Spleen (tissue), 11 donors: Measurements from ENCODE around the gene LDHD. TPM values are rescaled to one million over a fixed set of nuclear protein-coding genes. Genes with fewer than 3 reads are reported as not detected.

Source experiments
- DNase-seq: peaks from one replicate; pipeline ENCODE4 v3.0.0-alpha.2; 2020
- H3K27ac ChIP-seq, 8 donors: fragments of 200-600 bp; sonication (generic) in 7 of 8; 1 replicate in 4 of 8; 2 replicates in 4 of 8; pipeline versions ENCODE4 v1.5.0 to v1.8.0; 2016 to 2021; ENCODE audit warnings: inconsistent platforms in 4 of 8, mild to moderate bottlenecking in 4 of 8, moderate library complexity in 1 of 8
- H3K27me3 ChIP-seq, 7 donors: fragments of 200-600 bp; sonication (generic) in 6 of 7; replicated peaks in 1 of 7; 1 replicate in 4 of 7; 2 replicates in 3 of 7; pipeline versions ENCODE4 v1.5.0 to v1.8.0; 2016 to 2021; ENCODE audit warnings: inconsistent platforms in 3 of 7, mild to moderate bottlenecking in 1 of 7
- H3K36me3 ChIP-seq, 6 donors: fragments of 200-600 bp; sonication (generic) in 5 of 6; 1 replicate in 4 of 6; 2 replicates in 2 of 6; pipeline versions ENCODE4 v1.5.0 to v1.8.0; 2016 to 2021; ENCODE audit warnings: inconsistent platforms in 2 of 6
- H3K4me1 ChIP-seq, 6 donors: fragments of 200-600 bp; sonication (generic) in 5 of 6; 1 replicate in 3 of 6; 2 replicates in 3 of 6; pipeline versions ENCODE4 v1.5.0 to v1.8.0; 2016 to 2021; ENCODE audit warnings: inconsistent platforms in 3 of 6
- H3K4me3 ChIP-seq, 8 donors: fragments of 200-600 bp; sonication (generic) in 7 of 8; 1 replicate in 4 of 8; 2 replicates in 4 of 8; pipeline versions ENCODE4 v1.5.0 to v1.8.0; 2016 to 2021; ENCODE audit warnings: inconsistent platforms in 4 of 8, mild to moderate bottlenecking in 4 of 8, moderate library complexity in 2 of 8
- H3K9me3 ChIP-seq, 8 donors: fragments of 200-600 bp; sonication (generic) in 7 of 8; 1 replicate in 4 of 8; 2 replicates in 4 of 8; pipeline versions ENCODE4 v1.5.0 to v1.8.0; 2016 to 2021; ENCODE audit warnings: inconsistent platforms in 4 of 8
- CTCF ChIP-seq, 11 experiments: fragments of 200-600 bp in 7 of 11; fragments of 450-650 bp in 4 of 11; sonication (generic) in 4 of 11; IDR thresholded peaks in 8 of 11; conservative IDR thresholded peaks in 3 of 11; 1 replicate in 7 of 11; 2 replicates in 4 of 11; pipeline versions ENCODE4 v1.4.0 to v1.8.0; 2016 to 2021; ENCODE audit warnings: antibody characterized with exemption in 11 of 11, inconsistent platforms in 4 of 11, mild to moderate bottlenecking in 1 of 11
- POLR2A ChIP-seq, 3 donors: fragments of 450-650 bp; IDR thresholded peaks; one replicate each; pipeline ENCODE4 v1.5.1; 2017; ENCODE audit warnings: antibody characterized with exemption in 3 of 3, mild to moderate bottlenecking in 1 of 3
- POLR2AphosphoS5 ChIP-seq, 3 donors: sonication (generic); formaldehyde crosslinking; IDR thresholded peaks; one replicate each; pipeline ENCODE4 v1.5.1; 2017; ENCODE audit warnings: antibody characterized with exemption in 3 of 3
- WGBS, 5 donors: extraction: QIAGEN DNeasy Blood & Tissue Kit in 3 of 5; methylation state at CpG; one replicate each; pipeline versions ENCODE4 v1.1.5 to v1.1.7; 2013 to 2018; 5-methylcytosine and 5-hydroxymethylcytosine counted together
- intact Hi-C: fragments of 100-400 bp; cut with DNase I; formaldehyde crosslinking; loops from one replicate; pipeline ENCODE4 v1.15.0; 2023; ENCODE audit warnings: low total_unique reads
- polyA plus RNA-seq, 3 donors: library from polyadenylated mRNA; stranded (reverse); fragments of 200-250 nt; gene quantifications; one replicate each; pipeline ENCODE4 v1.2.1, GENCODE V29; 2013
- total RNA-seq, 7 donors: library from RNA; depleted of rRNA in 3 of 7; stranded (reverse); fragments of >200 nt in 3 of 7; fragmentation: NEBNext Ultra II Directional in 4 of 7; extraction: Animal tissue kit (Norgen Biotek cat#: 25700) in 4 of 7; gene quantifications; one replicate each; pipeline versions ENCODE4 v1.1.0 to v1.2.1, GENCODE V29; 2016 to 2021
- donor health status: healthy with polysubstance abuse.
- donor health status: DM: no; HTN: no; CAD: no; lungs with moderate emphysema.
- donor health status: DM: no; HTN: no; CAD: no.
- donor health status: Bipolar disorder and iron deficiency.
- donor health status: healthy.
- donor health status: DM: no; HTN: no; CAD: no.
- donor health status: DM: yes; HTN: yes; CAD: no.

The LDHD gene
- total and polyA plus RNA-seq, 10 donors, result 0.53 to 3.3 (median 1.1) TPM

GRCh38 chr16:75070012-75070841 lies 46.4 kb downstream of the LDHD start:
- TF ChIP-seq POLR2AphosphoS5 (IDR thresholded peaks at IDR 0.05), result no peak

GRCh38 chr16:75068085-75069031 lies 48.2 kb downstream of the LDHD start:
- WGBS, 5 donors, result 66 to 84% (median 75%) methylated on average over 10 of the region's 10 CpGs
- TF ChIP-seq POLR2A (IDR thresholded peaks at IDR 0.05), result no peak
- H3K27ac ChIP-seq, result no peak overlapping the region
- H3K9me3 ChIP-seq, result no peaks in the 10 kb centered on the region
- H3K27me3 ChIP-seq, result peaks cover 0 to 21% (median 0%) of the 10 kb centered on the region in 7 donors
- H3K4me1 ChIP-seq, result peaks cover 0 to 43% (median 17%) of the 10 kb centered on the region in 6 donors
- no peak overlapping the region for H3K4me3 ChIP-seq
- no peak for DNase-seq
- H3K36me3 ChIP-seq, result no peaks in the 10 kb centered on the region
- intact Hi-C loops, result no loop called here

More at GRCh38 chr16:75070012-75070841, 46.4 kb downstream of the LDHD start:
- no peak for DNase-seq
- no peaks in the 10 kb centered on the region for H3K9me3 ChIP-seq
- H3K27me3 ChIP-seq, result peaks cover 0 to 6% (median 0%) of the 10 kb centered on the region in 7 donors
- H3K4me3 ChIP-seq, result no peak overlapping the region
- peaks cover 1 to 43% (median 14%) of the 10 kb centered on the region in 6 donors for H3K4me1 ChIP-seq
- intact Hi-C loops, result no loop called here
- H3K27ac ChIP-seq, result no peak overlapping the region
- no peaks in the 10 kb centered on the region for H3K36me3 ChIP-seq
- WGBS, 5 donors, result 79 to 86% (median 83%) methylated on average over 11 of the region's 11 CpGs

- Histone ChIP-seq H3K4me3 (no peak overlapping the region), H3K9me3 (no peaks in the 10 kb centered on the region), H3K27ac (no peak overlapping the region), H3K4me1 (peaks cover 0 to 46% (median 24%) of the 10 kb centered on the region in 6 donors), H3K36me3 (no peaks in the 10 kb centered on the region), H3K27me3 (peaks cover 0 to 22% (median 0%) of the 10 kb centered on the region in 7 donors)
- intact Hi-C loops, result no loop called here
- TF ChIP-seq POLR2A (IDR thresholded peaks at IDR 0.05) (no peak), CTCF (IDR thresholded peaks at IDR 0.05 in 8 of 11, conservative IDR thresholded peaks at IDR 0.05 in 3 of 11) (no peak)
- 82 to 91% (median 89%) methylated on average over 6 of the region's 6 CpGs for WGBS, 5 donors
- no peak for DNase-seq
Observed at GRCh38 chr16:75066861-75067447, 49.6 kb downstream of the LDHD start.

GRCh38 chr16:75065521-75066149 lies 50.9 kb downstream of the LDHD start:
- WGBS, 5 donors, result 63 to 76% (median 71%) methylated on average over 7 of the region's 7 CpGs
- Histone ChIP-seq H3K27ac (peak overlapping the region in 1 of 8 donors; percentile 33), H3K9me3 (no peaks in the 10 kb centered on the region), H3K36me3 (no peaks in the 10 kb centered on the region), H3K27me3 (peaks cover 0 to 22% (median 0%) of the 10 kb centered on the region in 7 donors), H3K4me1 (peaks cover 0 to 57% (median 27%) of the 10 kb centered on the region in 6 donors), H3K4me3 (no peak overlapping the region)
- no peak for DNase-seq
- intact Hi-C loops, result no loop called here
- TF ChIP-seq CTCF (IDR thresholded peaks at IDR 0.05 in 8 of 11, conservative IDR thresholded peaks at IDR 0.05 in 3 of 11) (no peak), POLR2AphosphoS5 (IDR thresholded peaks at IDR 0.05) (no peak), POLR2A (IDR thresholded peaks at IDR 0.05) (no peak)
